Stimulated activated CD4-positive, alpha-beta T cell treated with anti-CD3 and anti-CD28 coated beads, Interleukin-1b, Interleukin-23, amount 100 ng/mL, for 4 hours (primary cell): ENCODE results near the gene SETX.
A peak's percentile ranks its signal among the peaks of the same experiment; 100 is the strongest.

Experiments
- DNase-seq, 2 donors: peaks; one replicate each; pipeline ENCODE4 v3.0.0-alpha.2; 2020; ENCODE audit warnings: low read depth in 2 of 2

Gene SETX

DNA sequence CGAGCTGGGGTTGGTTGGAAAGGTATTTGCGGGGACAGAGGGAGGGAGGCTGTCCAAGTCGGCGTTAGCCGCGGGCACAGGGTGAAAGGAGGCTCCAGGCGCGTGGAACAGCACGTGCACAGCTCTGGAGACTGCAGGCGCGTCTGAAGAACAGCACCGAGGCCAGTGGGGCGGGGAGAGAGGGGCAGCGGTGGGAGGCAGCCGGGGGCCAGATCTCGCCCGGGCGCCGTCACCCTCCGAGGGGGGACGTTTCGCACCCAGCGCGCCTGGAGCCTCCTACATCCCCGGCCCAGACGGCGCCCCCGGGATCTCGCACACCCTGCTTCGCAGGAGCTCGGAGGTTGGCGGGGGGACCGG is 113.3 kb downstream of the SETX start:
- no peak for DNase-seq

GRCh38 chr9:132240841-132241482 is 113.8 kb downstream of the SETX start:
- peak; percentile 99 to 100 for DNase-seq

DNA sequence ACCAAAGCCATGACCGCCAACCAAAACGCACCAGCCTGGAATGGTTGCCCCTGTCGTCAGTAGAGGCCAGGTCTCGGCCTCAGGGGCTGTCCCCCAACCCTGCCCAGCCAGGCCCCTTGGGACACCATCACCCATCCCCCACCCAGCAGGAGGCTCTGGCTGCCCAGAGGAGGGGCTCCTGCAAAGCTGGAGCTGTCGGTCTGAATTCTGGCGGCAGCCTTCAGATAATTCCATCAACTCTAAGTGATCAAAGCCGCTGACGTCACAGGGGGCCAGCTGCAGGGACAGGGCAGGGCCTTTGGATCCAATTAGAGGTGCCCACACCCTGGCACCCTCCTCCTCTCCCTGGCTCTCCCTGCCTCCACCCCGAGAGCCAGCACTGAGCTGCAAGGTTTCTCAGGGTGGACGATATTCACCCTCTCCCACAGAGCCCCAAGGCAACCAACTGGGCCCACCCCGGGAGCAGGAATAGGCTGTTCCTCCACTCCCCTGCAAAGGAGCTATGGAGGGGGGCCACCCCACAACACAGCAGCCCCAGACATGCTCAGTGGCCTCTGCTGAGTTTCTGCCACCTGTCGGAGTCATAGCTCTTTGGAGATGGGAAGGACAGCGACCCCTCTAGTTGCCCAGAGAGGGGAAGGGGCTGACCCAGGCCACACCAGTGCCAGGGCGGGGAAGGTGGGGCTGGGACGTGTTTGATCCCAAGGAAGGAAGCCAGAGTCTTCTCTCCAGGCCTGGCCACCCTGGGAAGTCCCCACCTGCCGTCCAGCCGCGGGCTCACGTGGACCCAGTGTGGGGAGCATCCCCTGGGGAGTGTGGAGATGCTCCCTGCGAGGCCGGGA is 114.6 kb downstream of the SETX start:
- no peak for DNase-seq

- no peak for DNase-seq
Observed at GRCh38 chr9:132239518-132239917, 115.3 kb downstream of the SETX start.

- no peak for DNase-seq
Observed at GRCh38 chr9:132238992-132239391, 115.8 kb downstream of the SETX start.

DNA sequence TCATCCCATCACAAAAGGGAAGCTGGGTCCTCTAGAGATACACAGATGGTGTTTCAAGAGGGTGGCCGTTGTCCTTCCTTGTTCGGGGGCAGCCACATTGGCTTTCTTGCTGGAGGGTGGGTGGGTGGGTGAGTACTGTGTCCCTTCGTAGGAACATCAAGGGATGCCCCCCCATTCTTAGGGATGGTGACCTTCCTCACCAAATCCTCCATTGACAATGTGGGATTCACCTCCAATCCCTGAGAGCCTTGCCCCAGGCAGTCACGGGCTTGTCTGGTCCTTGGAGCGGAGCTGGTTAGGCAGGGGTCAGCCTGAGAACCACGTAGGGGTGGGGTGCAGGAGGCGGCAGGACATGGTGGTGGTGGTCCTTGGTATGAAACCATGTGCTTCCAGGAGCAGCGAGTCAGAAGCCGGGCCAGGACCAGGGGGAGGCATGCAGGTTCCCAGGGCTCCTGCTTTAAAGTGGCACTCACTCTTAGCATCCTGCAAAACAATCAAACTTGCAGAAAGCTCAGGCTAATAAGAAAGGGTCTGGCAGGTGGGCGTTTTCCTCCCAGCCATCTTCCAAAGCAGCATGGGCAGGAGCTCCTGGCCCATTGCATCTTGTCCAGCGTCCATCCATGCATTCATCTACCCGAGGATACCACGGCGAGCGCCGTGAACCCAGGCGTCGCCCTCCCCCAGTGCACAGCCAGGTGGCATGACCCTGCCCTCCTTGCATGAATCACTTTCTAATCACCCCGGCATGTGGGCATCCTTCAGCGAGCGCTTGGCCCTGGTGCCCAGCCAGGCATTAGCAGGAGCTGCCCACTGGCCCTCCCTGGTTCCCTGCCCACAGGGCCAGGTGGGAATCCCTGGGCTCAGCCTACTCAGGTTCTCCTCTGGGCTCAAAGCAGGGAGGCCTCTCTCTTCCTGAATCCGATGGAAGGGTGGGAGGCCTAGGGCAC is 116.5 kb downstream of the SETX start:
- no peak for DNase-seq

DNA sequence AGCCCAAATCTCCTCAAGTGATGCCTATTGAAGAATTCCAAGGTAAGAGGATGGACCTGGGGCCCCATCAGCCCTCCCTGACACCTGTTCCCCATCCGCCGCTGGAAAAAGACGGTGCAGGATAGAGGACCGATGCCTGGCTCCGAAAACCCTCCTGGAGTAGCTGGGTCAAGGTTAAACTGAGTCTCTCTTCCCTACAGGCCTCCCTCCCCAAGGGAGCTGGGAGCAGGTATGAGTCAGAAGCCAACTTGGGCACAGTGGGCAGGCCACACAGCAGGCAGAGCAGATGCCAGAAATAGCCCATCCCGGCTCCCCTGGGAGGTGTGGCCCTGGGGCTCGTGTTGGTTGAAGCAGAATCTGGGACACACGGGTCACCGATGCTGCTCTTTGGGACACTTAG is 117.3 kb downstream of the SETX start:
- DNase-seq = no peak

DNA sequence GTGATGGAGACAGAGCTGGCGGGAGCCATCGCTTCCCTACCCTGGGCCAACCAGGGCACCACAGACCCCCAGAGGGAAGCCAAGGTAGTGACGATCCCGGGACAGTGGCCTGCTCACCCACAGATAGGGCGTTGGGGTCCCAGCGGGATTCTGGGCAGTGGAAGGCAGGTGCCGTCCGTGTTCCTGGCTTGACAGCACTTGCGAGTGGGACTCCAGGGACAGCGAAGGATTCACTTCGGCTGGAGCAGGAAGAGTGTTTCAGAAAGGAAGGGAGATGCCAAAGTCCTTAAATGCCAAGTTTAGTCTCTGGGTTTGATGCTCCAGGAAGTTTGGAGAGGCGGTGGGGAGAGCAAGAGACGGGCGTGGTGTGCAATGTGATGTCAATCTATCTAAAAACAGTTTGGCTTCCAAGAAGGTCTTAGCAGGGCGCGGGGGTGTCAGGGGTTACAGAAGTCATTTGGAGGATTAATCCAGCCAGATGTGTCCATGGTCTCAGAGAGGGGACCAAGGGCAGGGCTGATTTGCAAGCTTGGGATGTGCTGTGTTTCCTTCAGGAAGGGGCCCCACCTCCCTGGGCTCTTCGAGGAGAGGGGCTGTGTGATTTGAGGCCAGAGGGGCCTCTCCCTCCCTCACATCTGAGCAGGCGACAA is 118.0 kb downstream of the SETX start:
- no peak for DNase-seq

DNA sequence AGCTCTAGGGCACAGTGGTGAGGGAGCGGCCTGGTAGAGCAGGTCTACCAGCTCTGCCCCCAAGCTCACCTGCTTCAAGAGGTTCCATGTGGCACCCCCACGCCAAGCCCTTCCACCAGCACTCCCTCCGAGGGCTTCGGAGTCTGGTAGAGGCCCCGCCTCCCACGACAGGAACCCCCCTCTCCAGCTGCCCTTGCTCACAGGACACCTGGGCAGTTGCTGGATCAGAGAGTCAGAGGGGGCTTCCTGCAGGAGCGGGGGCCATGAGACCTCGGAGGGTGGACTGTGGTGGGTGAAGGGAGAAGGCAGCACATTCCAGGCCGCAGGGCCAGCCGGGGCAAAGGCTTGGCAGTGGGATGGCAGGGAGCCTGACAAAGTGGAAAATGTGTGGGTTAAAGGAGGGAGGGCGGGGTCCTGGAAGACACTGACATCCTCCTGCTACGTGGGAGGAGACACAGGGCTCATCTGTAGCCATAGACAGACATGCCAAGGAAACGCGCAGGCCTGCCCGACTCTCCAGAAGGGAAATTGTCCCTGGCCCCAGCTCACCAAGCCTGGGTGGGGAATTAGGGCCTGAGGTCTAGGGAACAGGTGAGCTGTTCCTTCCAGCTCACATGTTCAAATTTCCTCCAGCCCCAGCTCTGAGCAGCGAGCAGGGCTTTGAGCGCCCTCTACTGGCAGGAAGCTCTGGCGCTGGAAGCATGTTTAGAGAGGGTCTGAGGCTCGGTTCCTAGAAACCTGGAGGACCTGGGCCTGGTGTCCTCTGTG is 118.7 kb downstream of the SETX start:
- peak; percentile 75 to 79 for DNase-seq

DNA sequence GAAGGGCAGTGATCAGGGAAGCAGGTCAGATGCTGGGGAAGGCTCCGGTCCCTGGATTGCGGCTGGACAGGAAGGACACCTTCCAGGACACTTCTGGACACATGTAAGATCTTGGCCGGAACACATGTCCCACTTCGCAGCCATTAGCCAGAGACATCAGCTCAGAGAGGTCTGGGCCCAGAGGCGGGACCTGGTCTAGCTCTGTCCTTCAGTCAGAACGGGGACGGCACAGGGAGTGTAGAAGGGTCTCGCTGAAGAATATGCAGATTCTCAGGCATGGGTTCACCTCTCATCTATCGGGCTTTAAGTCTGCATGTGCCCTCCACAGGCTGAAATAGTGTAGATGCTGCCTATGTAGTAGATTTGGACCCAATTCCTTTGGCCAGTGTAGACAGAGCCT is 119.7 kb downstream of the SETX start:
- no peak for DNase-seq

DNA sequence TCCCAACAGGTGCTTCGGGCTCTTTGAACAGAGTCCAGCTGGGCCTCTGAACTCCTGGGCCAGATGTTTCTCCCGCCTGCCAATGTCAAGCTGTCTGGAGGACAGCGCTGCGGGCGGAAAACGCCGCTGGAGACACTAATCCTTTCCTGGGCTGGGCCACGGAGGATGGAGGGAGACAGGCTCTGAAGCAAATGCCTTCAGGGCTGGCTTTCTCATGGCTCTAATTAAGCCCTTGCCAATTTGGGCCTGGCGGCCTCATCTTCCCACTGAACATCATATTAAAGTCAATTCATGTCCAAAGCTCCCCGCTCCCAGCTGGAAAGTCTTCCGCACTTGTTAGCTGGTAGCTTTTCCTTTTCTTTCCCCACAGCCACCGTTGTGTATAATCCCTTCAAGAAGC is 120.3 kb downstream of the SETX start:
- DNase-seq = no peak

DNA sequence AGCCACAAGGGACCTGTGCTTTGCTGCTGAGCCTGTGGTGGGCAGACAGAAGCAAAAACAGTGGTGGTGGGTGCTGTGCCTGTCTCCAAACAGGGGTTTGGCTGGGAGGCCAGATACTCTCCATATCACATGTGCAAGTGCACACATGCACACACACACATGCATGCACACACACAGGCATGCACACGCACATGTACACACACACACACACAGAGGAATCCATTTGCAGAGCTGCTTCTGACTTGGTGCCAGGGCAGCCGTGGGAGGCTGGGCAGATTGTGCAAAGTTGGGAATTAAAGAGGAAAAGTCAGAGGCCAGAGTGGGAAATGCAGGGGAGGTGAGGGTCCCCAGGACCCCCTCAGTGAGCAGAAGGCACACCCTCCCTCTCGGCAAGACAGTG is 121.6 kb downstream of the SETX start:
- no peak for DNase-seq

DNA sequence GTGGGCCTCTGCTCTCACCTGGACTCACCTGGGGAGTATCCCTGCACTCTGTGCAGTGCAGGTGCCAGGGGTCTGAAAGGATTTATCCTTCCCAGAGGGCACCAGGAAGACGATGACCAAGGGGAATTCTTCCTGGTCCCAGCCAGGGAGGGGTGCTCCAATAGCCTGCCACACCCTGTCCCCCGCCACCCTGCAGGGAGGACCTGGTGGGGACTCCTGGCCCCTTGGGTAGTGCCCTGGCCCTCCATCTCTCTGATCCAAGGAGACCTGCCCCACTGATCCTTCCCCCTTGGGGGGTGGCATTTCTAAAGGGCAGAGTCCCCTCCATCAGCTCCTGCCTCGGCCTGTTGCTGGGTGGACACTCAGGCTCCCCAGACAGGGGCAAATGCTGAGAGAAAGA is 122.3 kb downstream of the SETX start:
- DNase-seq = no peak

DNA sequence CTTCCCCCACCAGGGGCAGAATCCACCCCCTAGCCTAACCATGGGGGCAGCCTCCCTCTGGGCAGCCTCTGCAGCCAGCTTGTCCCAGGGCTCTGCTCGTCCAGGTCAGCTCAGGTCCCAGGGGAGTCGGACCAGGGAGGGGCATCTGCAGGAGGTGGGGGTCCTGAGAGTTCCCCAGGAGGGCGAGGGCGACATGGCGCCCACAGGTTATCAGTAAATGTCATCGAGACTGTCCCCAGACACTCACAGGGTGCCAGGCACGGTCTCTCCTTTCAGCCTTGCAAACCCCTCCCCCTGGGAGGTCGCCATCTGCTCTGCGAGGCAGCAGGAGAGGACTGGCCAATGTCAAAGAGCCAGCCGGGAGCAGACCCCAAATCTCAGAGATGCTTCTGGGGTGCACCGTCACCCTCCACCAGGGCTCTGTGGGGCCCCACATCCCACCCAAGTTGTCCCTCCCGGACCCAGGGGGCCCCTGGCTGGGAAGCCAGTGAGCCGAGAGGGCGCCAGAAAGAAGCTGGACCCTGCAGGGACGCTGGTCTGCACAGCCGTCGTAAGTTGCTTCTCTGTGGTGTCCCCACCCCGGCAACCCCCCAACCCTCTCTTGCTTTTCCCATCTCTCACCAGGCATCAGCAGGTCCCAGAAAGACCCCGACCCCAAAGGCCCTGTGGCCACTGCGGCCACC is 123.6 kb downstream of the SETX start:
- no peak for DNase-seq

GRCh38 chr9:132230605-132231004 is 124.2 kb downstream of the SETX start:
- no peak for DNase-seq

DNA sequence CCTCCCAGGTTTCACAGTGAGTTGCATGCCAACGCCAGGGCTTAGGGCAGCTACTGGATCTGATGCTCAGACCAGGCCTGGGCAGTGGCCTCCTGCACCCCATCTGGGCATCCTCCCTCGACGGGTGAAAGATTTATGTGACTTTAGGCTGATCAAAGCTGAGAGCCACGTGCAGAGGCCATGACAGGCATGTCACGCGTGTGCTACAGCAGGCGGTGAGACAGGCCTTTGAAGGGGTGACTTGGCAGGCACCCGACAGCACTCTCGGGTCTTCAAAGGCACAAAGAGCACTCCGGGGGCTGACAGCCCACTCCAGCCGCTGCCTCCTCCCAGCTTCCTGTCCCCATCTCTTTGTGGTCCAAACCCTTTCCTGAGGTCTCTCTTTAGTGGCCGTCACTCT is 126.7 kb downstream of the SETX start:
- no peak for DNase-seq

- DNase-seq = no peak
Observed at GRCh38 chr9:132226571-132227430, 128.0 kb downstream of the SETX start.

DNA sequence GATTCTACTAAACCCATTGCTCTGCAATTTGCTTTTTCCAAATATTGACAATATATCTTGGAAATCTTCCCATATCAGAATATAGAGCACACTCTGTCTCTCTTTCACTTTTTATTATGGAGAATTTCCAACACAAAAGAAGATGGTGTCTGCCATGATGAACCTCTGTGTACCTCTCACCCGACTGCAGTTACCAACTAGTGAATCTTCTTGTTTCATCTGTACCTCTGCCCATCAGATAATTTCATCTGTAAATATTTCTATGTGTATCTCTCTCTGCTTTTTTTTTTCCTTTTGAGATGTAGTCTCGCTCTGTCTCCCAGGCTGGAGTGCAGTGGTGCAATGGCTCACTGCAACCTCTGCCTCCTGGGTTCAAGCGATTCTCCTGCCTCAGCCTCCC is 130.1 kb downstream of the SETX start:
- no peak for DNase-seq

DNA sequence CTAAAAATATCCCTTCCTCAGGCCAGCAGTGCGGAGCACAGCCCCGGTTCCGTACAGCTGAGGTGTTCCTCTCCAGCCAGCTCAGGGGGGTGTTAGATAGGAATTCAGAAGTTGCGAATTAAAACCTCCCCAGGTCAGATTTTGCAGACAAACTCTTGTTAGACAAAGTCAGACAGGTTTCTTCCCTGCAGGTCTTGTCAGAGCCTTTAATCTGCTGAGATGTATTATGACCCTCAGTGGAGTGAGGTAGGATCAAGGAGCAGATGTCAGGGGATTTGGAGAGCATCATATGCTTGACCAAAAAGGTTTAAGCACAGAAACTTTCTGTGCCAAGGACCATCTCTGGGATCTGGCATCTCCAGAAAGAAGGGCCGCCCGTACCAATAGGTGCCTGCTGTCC is 132.8 kb downstream of the SETX start:
- DNase-seq = no peak

DNA sequence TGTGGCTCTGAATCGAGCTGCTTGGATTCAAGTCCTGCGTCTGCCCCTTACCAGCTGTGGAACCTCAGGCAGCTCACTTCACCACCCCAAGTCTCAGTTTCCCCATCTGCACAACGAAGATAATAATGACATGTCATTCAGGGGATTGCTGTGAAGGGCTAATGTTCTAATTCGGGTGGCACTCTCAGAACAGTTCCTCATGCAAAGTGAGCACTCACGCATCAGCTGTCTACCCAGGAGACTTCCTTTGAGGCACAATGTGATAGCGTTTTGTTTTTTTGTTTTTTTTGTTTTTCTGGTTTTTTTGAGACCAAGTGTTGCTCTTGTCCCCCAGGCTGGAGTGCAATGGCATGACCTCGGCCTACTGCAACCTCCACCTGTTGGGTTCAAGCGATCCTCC is 136.6 kb downstream of the SETX start:
- no peak for DNase-seq
